ENCODE measurements around the gene LPCAT3.
"Not testable (repeated sequence)": the region's sequence is repeated elsewhere in the genome, so short reads cannot be mapped to it uniquely, and the experiment has no call there.

The LPCAT3 gene

GRCh38 chr12:7060353-7060954 is 42.2 kb upstream of the LPCAT3 start, which contains the start of gene C1S:
Gene C1S (plus strand): TSS chr12:7060718. CDS start chr12:7061913, 1,195 bp downstream.
- H3K27ac ChIP-seq = no peak within 1 kb of the TSS
- peak; percentile 24; the same call in 1 of the 2 replicates for TF ChIP-seq CTCF (conservative IDR thresholded peaks at IDR 0.05)

GRCh38 chr12:7059780-7060179 is 41.5 kb upstream of the LPCAT3 start:
- H3K27ac ChIP-seq = no peak overlapping the region
- TF ChIP-seq CTCF (conservative IDR thresholded peaks at IDR 0.05) = no peak

- no peak overlapping the region for H3K27ac ChIP-seq
- no peak for TF ChIP-seq CTCF (conservative IDR thresholded peaks at IDR 0.05)
These were observed 40.6 kb upstream of the LPCAT3 start for GRCh38 chr12:7058850-7059395.

GRCh38 chr12:7058163-7058845 is 40.0 kb upstream of the LPCAT3 start:
- no peak for TF ChIP-seq CTCF (conservative IDR thresholded peaks at IDR 0.05)
- no peak overlapping the region for H3K27ac ChIP-seq

GRCh38 chr12:7055736-7056135 is 37.5 kb upstream of the LPCAT3 start:
- H3K27ac ChIP-seq = not testable (repeated sequence)

- H3K27ac ChIP-seq = no peak overlapping the region
- TF ChIP-seq CTCF (conservative IDR thresholded peaks at IDR 0.05) = no peak
These were observed 36.6 kb upstream of the LPCAT3 start for GRCh38 chr12:7054925-7055324.

GRCh38 chr12:7049973-7050372 is 31.7 kb upstream of the LPCAT3 start:
- not testable (repeated sequence) for H3K27ac ChIP-seq

GRCh38 chr12:7049445-7049951 is 31.2 kb upstream of the LPCAT3 start:
- H3K27ac ChIP-seq = not testable (repeated sequence)

- H3K27ac ChIP-seq = no peak overlapping the region
- TF ChIP-seq CTCF (conservative IDR thresholded peaks at IDR 0.05) = no peak
These were observed 29.0 kb upstream of the LPCAT3 start for GRCh38 chr12:7047306-7047705.
